ENCODE results near the gene FUNDC2.

The FUNDC2 gene

DNA sequence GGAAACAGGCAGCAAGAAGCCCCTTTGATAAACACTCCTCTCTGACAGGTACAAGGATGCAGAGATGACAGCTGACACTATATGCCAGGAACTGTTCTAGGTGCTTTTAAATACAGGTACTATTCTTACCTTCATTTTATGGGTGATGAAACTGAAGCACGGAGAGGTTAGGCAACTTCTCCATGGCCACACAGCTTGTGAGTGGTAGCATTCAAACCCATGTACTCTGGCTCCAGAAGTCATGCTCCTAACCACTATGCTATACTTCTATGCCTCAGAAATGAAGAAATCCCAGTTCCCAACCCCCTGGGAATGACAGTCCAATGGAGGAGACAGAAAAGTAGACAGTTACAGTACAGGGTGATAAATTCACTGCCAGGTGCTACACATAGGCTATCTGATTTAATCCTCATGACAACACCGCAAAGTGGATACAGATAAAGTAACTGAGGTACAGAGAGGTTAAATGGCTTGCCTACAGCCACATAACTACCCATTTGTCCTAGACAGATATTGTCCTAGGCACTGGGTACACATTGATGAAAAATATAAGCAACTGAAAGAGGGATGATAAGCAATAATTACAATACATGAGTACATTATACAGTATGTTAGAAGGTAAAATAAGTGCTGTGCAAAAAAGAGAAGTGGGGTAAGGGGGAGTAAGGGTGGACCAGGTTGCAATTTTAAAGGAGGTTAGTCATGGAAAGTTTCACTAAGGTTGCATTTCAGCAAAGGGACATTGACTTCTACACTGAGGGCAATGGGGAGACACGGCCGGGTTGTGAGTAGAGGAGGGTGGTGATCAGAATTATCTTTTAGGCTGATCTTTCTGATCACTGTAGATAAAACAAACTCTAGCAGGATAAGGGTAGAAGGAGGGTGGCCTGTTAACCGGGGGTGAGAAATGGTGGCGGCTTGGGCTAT lies 2.5 kb upstream of the FUNDC2 start:
- no peak for DNase-seq (ENCODE audit: low read depth in 2 of 2)

DNA sequence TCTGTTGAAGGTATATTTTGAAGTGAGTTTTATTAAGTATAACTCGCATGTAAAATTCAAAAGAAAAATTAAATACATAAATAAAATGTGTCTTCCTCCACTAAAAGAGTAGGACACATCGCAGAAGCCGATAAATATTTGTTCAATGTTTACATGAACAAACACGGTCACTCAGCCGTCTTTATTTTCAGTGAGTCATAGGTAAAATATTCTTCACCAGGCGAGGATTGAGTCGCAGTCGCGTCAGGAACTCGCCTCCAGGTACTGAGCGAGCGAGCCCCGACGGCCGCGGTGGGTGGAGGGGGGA lies 271 bp upstream of the FUNDC2 start:
- no peak for DNase-seq (ENCODE audit: low read depth in 2 of 2)

DNA sequence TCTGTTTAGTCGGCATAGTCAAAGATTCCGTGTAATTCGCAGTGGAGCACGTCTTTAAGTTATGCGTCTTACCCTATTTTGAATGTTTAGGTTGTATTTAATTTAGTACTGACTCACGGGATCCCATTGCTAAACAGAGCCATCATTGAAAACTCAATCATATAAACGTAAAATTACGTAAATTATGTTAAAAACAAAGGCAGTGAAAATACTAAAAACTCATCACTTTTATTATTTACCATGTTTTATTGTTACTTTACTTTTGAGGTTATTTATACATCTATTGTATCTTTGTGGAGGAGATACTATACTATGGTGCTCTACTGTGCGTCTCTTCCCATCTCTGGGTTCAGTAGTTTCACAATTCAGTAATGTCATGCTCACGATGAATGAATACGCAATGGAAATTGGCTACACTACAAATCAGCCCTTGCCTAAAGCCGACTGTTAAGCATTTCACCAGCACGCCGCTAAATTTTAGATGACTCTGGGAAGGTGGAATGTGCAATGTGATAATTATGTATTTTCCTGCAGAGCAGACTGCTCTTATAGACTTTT lies 944 bp downstream of the FUNDC2 start:
- no peak for DNase-seq (ENCODE audit: low read depth in 2 of 2)

- DNase-seq (ENCODE audit: low read depth in 2 of 2): no peak
These were observed 1.5 kb downstream of the FUNDC2 start for GRCh38 chrX:155028129-155028528.

DNA sequence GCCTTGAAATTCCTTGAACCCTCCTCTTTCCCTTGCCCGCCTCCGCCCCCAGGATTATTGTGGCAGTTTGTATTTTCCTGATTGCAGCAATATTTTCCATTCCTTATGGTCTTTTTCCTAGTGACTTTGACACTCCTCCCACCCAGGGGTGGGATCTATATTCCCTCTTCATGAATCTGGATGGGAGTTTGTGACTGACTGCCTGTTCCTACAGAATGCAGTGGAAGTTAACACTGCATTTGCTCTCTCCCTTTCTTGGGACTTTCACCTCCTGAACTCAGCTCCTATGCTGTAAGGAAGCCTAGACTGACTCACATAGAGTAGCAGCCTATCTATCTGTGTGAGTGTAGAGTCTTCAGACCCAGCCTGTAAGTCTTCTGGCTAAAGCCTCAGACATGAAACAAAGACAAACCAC lies 2.2 kb downstream of the FUNDC2 start:
- no peak for DNase-seq (ENCODE audit: low read depth in 2 of 2)

DNA sequence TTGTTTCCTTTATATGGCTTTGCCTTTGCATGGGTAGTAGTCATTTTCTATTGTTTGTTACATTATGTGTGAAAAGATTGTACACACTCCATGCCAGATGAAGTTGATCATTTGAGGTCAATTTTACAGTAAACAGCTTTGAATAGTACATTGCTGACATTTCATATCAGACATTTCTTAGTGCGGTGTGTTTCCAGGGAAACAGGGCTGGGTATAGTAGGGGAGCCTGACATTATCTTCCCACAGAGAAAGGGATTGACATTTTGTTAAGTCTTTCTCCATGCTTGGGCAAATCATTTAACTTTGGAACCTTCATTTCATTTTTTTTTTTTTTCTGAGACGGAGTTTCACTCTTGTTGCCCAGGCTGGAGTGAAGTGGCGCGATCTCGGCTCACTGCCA lies 5.0 kb downstream of the FUNDC2 start:
- no peak for DNase-seq (ENCODE audit: low read depth in 2 of 2)

GRCh38 chrX:155035688-155036087 lies 9.0 kb downstream of the FUNDC2 start:
- DNase-seq (ENCODE audit: low read depth in 2 of 2): no peak

DNA sequence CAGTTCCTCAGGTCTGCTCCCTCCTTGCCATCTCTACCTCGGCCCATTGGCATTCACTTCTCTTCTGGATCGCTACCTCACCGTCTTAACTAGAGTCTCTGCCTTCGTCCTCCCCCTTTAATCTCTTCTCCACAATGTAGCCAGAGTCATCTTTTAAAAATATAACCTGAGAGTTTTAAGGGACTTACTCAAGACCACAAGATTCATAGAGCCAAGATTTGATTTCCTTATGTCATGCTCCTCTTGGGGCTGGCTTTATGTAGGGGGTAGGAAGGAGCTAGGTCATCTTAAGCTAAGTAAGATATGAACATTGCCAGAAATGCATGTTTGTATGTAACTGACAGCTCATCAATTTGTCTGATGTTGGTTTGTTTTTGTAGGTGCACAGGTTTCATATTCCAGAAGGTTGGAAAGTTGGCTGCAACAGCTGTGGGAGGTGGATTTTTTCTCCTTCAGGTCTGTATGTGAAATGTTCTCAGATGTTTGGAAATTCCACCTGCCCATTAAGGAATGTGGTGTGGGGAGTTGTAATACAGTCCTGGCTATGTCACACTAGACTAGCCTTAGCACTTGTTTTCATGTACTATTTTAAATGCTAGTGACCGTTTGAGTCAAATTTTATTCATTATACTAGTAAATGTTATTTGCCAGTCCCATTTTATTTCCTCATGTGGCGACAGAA lies 19.6 kb downstream of the FUNDC2 start:
- no peak for DNase-seq (ENCODE audit: low read depth in 2 of 2)

GRCh38 chrX:155046811-155047528 lies 20.3 kb downstream of the FUNDC2 start:
- no peak for DNase-seq (ENCODE audit: low read depth in 2 of 2)

DNA sequence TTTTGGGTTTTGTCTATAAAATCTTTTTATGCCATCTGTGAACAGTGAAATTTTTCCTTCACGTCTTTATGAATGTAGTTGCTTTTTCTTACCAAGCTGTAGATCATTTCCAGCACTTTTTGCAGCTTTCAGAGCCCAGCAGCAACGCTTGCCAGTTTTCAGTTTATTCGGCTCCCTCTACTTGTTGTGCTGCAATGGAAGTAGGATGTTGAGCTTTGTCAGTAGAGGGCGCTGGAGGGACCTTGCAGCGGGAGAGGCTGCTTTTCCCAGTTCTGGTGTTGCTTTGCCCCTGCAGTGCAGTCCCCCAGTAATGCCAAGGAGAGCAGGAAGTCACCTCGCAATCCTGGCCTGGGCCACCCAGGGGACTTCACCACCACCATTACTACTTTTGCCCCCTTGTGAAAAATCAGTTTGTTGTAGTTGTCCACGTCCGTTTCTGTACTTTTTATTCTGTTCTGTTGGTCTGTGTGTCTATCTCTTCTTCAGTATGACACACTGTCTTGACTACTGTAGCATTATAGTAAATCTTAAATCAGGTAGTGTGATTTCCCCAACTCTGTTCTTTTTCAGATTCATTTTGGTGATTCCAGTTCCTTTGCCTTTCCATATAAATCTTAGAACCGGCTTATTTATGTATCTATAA lies 22.5 kb downstream of the FUNDC2 start:
- DNase-seq (ENCODE audit: low read depth in 2 of 2): no peak

- DNase-seq (ENCODE audit: low read depth in 2 of 2): no peak
These were observed 26.3 kb downstream of the FUNDC2 start for GRCh38 chrX:155052738-155053498.

GRCh38 chrX:155053656-155054055 lies 27.0 kb downstream of the FUNDC2 start:
- DNase-seq (ENCODE audit: low read depth in 2 of 2): no peak

- DNase-seq (ENCODE audit: low read depth in 2 of 2): no peak
These were observed 27.6 kb downstream of the FUNDC2 start for GRCh38 chrX:155054255-155054654.

DNA sequence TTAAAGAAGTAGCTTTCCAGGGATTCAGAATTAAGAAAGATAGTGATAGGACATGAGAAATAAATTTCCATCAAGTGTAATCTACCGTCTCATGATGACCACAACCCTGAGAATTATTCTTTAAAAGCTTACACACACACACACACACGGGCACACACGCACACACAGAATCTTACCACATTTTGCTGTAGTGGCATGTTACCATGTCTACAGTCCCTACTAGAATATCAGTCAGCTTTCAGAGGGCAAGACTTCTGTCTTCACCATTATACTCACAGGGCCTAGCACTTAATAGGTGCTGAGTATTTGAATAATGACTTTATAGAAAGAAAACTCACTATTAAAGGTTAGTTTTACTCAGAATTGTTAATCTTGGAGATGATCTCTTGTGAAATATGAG lies 28.9 kb downstream of the FUNDC2 start:
- no peak for DNase-seq (ENCODE audit: low read depth in 2 of 2)

DNA sequence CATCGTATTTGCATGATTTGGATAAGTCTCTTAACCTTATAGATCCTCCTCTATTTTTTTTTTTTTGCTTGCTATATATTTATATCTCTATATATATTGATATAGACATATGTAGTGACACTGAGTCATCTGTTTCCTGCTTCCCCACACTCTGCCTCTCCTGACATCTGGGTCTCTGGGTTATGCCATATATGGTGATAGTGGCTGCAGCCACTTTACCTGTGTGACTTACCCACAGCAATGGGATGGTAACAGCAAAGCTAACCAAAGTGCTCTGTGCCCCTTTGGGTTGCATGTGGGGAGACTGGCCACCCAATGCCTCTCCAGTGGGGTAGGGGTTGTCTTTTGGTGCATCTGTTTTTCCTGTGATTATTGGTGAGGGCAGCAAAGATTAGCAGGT lies 29.8 kb downstream of the FUNDC2 start:
- no peak for DNase-seq (ENCODE audit: low read depth in 2 of 2)

DNA sequence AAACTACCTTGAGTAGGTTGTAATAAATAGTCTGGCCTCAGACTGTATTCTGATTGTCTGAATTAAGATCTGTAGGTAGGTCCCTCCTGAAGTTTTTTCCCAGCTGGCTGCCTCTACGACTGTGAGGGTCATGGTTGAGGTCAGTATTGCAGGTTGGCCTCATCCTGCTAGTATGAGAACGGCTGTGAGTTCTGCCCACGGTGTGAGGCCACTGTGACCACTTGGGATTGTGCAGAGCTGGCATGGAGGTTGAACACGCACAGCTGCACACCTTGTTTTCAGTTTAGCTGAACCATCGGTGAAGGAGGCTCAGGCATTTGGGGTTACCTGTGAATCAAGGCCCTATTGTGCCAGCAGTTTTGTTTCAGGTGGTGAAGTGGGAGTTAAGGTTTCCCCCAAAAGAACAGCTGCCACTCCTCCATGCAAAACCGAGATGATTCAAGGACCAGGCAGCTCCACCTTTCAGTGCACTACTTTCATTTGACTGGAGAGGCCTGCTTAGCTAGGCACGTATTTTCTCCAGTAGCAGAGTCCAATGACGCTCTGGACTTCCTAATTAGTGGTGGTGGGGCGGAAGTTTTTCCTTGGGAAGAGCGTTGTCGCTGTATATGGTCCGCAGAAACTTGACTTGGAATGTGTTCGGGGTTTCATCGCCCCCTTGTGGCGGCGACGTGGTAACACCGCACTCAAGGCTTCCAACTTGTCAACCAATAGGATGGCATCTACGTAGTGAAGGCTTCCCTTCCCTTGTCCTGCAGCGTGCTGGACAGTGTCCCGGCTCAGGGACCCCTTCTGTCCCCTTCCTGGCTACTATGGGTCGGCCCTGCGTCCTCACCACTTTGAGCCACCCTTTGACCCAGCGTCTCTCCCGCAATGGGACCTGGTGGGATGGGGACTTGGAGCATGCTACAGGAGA lies 30.5 kb downstream of the FUNDC2 start:
- peak in 1 of 2 donors; percentile 21 for DNase-seq (ENCODE audit: low read depth in 2 of 2)

DNA sequence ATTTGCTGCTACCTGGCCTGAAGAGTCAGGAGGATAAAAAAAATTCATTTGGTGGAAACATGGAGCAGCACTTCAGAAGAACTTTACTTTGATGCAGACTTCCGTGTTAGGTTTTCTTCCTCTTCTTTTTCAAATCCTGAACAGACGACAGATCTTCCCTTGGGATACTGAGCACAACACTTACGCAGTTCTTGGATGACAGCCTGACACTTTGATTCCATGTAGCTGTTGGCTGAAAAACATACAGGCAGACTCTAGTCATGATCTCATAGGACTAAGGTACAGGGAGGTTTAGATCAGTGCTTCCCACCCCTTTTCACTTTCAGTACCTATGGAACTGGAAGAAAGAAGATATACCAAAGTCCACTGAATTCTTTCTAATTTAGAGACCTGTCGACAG lies 35.1 kb downstream of the FUNDC2 start:
- DNase-seq (ENCODE audit: low read depth in 2 of 2): no peak

GRCh38 chrX:155065035-155065734 lies 38.5 kb downstream of the FUNDC2 start:
- DNase-seq (ENCODE audit: low read depth in 2 of 2): no peak

DNA sequence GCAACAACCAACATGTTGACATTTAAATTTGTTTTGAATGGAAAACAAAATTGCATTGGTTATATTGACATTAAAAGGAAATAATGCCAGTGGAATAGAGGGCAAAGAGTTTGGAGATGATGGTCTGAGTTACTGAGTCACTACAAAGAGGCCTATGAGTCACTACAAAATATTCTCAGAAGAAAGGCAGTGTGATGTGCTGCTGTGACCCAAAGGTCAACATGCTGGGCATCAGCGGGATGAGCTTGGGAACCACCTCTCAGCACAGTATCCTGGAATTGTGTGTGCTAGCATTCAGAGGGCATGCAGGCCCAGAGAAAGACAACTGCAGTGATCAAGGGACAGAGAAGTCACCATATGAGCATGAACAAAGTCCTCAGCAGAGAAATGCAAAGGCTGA lies 41.5 kb downstream of the FUNDC2 start:
- no peak for DNase-seq (ENCODE audit: low read depth in 2 of 2)

Data from stimulated activated CD8-positive, alpha-beta memory T cell treated with anti-CD3 and anti-CD28 coated beads, Interleukin-7, amount 100 ng/mL, for 4 hours (primary cell).